Activated T-cell treated with anti-CD3 and anti-CD28 coated beads for 4 hours (primary cell): ENCODE measurements around the gene RGS9.
"Not testable (repeated sequence)": the region's sequence is repeated elsewhere in the genome, so short reads cannot be mapped to it uniquely, and the experiment has no call there.

Experiments used
- DNase-seq: peaks from one replicate; pipeline ENCODE4 v3.0.0-alpha.2; 2020

RGS9 gene

GRCh38 chr17:65158041-65158440, 20.9 kb downstream of the RGS9 start:
- no peak for DNase-seq

- no peak for DNase-seq
Observed at GRCh38 chr17:65158622-65159021, 21.5 kb downstream of the RGS9 start.

DNA sequence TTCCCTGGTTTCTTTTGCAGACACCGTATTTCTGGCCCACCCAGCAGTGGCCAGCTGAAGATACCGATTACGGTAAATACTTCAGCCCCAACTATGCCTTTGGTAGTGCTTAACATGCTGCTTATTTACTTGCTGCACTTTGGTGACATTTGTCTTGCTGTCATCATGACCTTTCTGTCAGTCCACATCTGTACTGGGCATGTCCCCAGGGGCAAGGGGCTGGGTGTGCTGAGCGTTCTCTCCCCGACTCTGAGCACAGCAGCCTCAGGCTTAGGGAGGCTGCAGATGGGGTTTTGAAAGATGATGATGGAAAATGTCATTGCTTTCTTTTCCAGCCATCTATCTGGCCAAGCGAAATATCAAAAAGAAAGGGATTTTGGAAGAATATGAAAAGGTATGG, 23.3 kb downstream of the RGS9 start:
- no peak for DNase-seq

- DNase-seq: peak; percentile 51
Observed at GRCh38 chr17:65163990-65164495, 26.9 kb downstream of the RGS9 start.

DNA sequence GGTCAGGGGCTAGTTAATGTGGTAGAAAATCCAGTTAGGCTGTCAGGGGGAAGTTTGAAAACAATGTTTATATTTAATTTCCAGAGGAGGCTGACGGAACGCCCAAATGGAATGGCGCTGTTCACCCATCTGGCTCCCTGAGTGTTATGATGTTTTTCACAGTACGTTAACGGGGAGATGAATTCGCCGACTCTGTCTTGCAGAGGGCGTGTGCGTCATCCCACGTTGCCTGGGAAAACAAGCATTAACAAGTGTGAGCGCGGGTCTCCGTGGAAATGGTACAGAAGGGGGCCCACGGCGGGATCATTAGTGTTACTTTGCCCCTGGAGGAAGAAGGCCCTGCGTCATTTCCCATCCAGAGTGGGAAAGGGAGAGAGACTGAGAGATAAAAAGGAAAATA, 29.6 kb downstream of the RGS9 start:
- DNase-seq: no peak

DNA sequence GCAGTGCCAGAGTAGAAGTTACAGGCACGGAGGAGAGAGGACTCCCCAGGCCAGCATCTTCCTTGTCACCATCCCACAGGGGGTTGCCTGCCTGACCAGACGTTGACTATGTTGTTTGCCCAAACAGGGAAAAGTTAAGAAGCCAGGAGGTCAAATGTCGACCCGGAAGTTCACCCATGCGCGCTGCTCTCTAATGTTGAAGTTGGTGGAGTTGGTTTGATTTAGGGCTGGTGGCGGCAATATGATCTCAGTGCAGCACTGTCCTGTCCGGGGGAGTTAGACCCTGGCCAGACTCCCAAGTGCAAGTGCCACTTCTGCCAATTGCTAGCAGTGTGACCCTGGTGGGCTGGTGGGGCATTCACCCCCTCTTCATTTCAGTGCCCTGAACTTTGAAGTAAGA, 30.4 kb downstream of the RGS9 start:
- no peak for DNase-seq

- DNase-seq: no peak
Observed at GRCh38 chr17:65169691-65170090, 32.5 kb downstream of the RGS9 start.

- no peak for DNase-seq
Observed at GRCh38 chr17:65170839-65171238, 33.7 kb downstream of the RGS9 start.

DNA sequence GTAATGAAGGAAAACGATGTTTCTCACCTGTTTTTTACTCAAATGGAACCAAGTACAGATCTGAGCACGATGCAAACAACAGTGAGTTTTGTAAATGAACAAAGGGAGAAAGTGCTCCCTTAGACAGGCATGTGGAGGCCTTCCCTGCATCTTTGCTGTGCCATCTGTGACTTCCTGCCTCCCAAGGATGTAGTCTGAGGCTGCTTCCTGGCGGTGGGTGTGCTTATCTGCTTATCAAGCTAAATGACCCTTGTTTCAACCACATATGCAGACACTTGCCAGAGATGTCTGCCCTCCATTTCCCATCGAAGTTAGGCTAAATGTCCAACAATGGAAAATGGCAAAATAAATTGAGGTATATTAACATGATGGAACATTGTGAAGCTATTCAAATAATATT, 34.6 kb downstream of the RGS9 start:
- no peak for DNase-seq

DNA sequence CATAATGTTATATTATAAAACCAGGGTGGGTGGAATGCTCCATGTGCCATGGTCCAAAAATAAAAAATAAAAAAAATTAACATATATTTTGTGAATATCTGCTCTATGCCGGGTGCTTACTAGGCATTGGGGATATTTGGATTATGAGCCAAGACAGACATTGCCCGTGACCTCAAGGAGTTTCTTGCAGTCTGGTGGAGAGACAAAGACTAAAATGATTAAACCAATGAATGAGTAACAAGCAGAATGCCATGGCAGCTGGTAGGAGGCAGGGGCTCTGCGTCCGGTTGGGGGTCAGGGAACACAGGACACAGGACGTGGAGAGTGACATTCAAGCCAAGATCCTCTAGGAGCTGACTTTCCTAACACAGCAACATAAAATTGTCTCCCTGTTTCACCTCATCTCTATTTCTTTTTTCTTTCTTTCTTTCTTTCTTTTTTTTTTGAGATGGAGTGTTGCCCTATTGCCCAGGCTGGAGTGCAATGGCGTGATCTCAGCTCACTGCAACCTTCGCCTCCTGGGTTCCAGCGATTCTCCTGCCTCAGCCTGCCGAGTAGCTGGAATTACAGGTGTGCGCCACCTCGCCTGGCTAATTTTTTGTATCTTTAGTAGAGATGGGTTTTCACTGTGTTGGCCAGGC, 35.4 kb downstream of the RGS9 start:
- no peak for DNase-seq

GRCh38 chr17:65173284-65173793, 36.2 kb downstream of the RGS9 start:
- peak; percentile 47 for DNase-seq

- DNase-seq: no peak
Observed at GRCh38 chr17:65173976-65174683, 37.0 kb downstream of the RGS9 start.

DNA sequence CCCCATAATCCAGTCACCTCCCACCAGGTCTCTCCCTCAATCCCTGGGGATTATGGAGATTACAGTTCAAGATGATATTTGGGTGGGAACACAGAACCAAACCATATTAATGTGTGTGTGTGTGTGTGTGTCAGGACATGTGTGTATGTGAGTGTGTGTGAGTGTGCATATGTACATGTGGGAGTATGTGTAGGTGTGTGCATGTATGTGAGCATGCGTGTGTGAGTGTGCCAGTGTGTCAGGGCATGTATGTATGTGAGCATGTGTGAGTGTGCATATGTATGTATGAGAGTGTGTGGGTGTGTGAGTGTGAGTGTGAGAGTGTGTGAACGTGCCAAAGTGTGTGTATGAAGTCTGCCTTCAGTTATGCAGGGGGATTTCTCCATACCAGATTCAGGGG, 37.8 kb downstream of the RGS9 start:
- DNase-seq: no peak

DNA sequence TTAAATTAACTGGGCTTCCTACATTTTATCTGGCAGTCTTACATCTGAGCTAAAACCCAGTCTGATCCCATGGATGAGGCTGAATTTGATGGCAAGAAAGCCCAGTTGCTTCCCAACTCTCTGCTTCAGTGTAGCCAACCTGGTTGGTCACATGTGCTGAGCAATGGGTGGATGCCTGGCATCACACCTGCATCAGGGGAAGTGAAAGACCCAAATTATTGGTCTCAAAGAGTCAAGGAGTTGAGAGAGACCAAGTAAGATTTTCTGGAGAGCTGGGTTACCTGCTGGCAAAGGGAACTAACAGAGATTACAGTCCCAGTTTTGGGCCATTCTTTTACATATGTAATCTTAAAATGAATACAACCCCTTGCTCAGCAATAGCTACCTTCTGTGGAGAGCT, 38.8 kb downstream of the RGS9 start:
- DNase-seq: no peak

GRCh38 chr17:65176646-65177409, 39.7 kb downstream of the RGS9 start:
- no peak for DNase-seq

GRCh38 chr17:65177901-65178300, 40.7 kb downstream of the RGS9 start:
- DNase-seq: no peak

DNA sequence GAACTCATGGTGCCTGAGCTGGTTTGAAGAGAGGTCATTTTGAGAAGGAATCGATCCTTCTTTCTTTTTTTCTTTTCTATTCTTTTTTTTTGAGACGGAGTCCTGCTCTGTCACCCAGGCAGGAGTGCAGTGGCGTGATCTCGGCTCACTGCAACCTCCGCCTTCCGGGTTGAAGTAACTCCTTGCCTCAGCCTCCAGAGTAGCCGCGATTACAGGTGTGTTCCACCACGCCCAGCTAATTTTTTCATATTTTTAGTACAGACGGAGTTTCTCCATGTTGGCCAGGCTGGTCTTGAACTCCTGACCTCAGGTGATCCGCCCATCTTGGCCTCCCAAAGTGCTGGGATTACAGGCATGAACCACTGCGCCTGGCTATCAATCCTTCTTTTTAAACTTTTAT, 43.1 kb downstream of the RGS9 start:
- not testable (repeated sequence) for DNase-seq

GRCh38 chr17:65180752-65181236, 43.6 kb downstream of the RGS9 start:
- DNase-seq: not testable (repeated sequence)

DNA sequence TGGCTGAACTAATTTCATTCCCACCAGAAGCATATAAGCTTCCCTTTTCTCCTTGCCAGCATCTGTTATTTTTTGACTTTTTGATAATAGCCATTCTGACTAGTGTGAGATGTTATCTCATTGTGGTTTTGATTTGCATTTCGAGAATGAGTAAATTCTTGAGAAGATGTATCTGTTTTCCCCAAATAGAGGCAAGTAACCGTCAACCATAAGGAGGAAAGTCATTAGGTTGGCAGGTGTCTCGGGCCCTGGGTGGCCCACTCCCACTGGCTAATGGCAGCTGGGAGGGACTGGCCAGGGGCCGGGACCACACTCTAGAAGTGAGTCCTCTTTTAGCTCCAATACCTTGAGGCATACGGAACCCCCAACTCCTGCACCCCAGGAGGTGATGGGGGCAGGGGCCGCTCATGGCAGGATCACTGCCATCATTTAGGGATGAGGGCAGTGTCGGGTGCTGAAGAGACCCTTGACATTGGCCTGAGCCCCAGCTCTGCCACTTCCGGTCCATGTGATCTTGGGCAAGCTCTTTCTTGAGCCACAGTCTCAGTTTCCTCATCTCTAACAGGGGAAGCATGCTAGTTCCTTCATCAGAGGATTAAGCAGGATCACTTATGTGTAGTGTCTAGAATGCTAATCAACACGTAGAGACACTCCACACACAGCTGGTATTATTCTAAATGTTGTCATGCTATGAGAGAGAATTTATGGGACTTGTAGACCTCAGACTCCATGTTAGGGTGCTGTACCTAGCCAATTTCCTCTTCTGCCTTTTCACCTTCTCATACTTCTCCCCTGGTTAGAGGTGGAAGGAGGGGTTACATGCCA, 44.3 kb downstream of the RGS9 start:
- DNase-seq: no peak

DNA sequence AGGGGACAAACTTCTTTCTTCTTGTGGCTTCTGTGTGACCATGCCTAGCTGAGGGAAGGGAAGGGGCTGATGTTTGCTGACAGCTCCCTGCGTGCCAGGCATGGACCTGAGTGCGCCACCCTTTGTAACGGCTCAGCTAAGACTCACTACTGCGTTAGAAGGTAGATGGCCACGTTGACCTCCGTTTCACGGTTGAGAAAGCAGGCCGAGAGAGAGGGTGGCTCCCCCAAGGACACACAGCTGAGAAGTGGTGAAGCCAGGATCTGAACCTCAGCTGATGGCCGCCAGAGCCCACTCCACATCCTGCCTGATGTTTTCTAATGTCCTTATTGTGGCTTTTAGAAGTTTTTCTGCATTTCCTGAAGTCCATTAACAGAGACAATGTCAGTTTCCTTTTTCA, 45.1 kb downstream of the RGS9 start:
- no peak for DNase-seq

- DNase-seq: no peak
Observed at GRCh38 chr17:65183736-65184135, 46.6 kb downstream of the RGS9 start.

GRCh38 chr17:65184235-65184959, 47.2 kb downstream of the RGS9 start:
- no peak for DNase-seq
